SK-N-SH treated with all-trans-retinoic acid at 6 μM for 48 hours (cell line): ENCODE data around the gene EFNB2.

Source experiments
- CSDC2 ChIP-seq: fragments of 250-450 bp; sonication (Bioruptor Pico); IDR thresholded peaks from 2 replicates; pipeline ENCODE4 v1.5.0; 2020; ENCODE audit warnings: mild to moderate bottlenecking, moderate library complexity
- ESRRG ChIP-seq: fragments of 250-450 bp; sonication (Bioruptor Pico); IDR thresholded peaks from 2 replicates; pipeline ENCODE4 v1.6.1; 2021; ENCODE audit warnings: mild to moderate bottlenecking
- ISL1 ChIP-seq: fragments of 250-450 bp; sonication (Bioruptor Pico); IDR thresholded peaks from 2 replicates; pipeline ENCODE4 v2.1.2; 2022; ENCODE audit warnings: mild to moderate bottlenecking, moderate library complexity
- OSR1 ChIP-seq: fragments of 250-450 bp; sonication (Bioruptor Pico); IDR thresholded peaks from 2 replicates; pipeline ENCODE4 v1.8.0; 2022; ENCODE audit warnings: moderate library complexity, mild to moderate bottlenecking, inconsistent platforms
- RARB ChIP-seq: fragments of 250-450 bp; sonication (Bioruptor Pico); IDR thresholded peaks from 2 replicates; pipeline ENCODE4 v1.8.0; 2021; ENCODE audit warnings: mild to moderate bottlenecking, moderate library complexity
- TCF4 ChIP-seq: fragments of 250-450 bp; sonication (Bioruptor Pico); IDR thresholded peaks from 2 replicates; pipeline ENCODE4 v1.8.0; 2021; ENCODE audit warnings: mild to moderate bottlenecking, moderate library complexity, borderline replicate concordance
- TOX ChIP-seq: fragments of 250-450 bp; sonication (Bioruptor Pico); IDR thresholded peaks from 2 replicates; pipeline ENCODE4 v1.8.0; 2021; ENCODE audit warnings: mild to moderate bottlenecking, moderate library complexity, borderline replicate concordance
- ZFP3 ChIP-seq: fragments of 250-450 bp; sonication (Bioruptor Pico); IDR thresholded peaks from 2 replicates; pipeline ENCODE4 v1.5.0; 2020; ENCODE audit warnings: mild to moderate bottlenecking, moderate library complexity
- ZNF565 ChIP-seq: fragments of 450-650 bp; formaldehyde crosslinking; conservative IDR thresholded peaks from 2 replicates; pipeline ENCODE4 v1.5.0; 2020; ENCODE audit warnings: low read depth, mild to moderate bottlenecking, moderate library complexity
- ZNF70 ChIP-seq: fragments of 450-650 bp; formaldehyde crosslinking; IDR thresholded peaks from 2 replicates; pipeline ENCODE4 v1.5.0; 2020; ENCODE audit warnings: mild to moderate bottlenecking, moderate library complexity
- TF ChIP-seq, protein P1 (sequence below): fragments of 250-450 bp; sonication (Bioruptor Pico); IDR thresholded peaks from 2 replicates; pipeline ENCODE4 v1.8.0; 2020; ENCODE audit warnings: mild to moderate bottlenecking, moderate library complexity, borderline replicate concordance
- TF ChIP-seq, protein P2 (sequence below): fragments of 250-450 bp; sonication (Bioruptor Pico); IDR thresholded peaks from 2 replicates; pipeline ENCODE4 v1.5.1; 2020; ENCODE audit warnings: low read depth, mild to moderate bottlenecking, moderate library complexity
- TF ChIP-seq, protein P3 (sequence below): fragments of 250-450 bp; sonication (Bioruptor Pico); IDR thresholded peaks from 2 replicates; pipeline ENCODE4 v1.5.1; 2021; ENCODE audit warnings: mild to moderate bottlenecking, moderate library complexity

DNA sequence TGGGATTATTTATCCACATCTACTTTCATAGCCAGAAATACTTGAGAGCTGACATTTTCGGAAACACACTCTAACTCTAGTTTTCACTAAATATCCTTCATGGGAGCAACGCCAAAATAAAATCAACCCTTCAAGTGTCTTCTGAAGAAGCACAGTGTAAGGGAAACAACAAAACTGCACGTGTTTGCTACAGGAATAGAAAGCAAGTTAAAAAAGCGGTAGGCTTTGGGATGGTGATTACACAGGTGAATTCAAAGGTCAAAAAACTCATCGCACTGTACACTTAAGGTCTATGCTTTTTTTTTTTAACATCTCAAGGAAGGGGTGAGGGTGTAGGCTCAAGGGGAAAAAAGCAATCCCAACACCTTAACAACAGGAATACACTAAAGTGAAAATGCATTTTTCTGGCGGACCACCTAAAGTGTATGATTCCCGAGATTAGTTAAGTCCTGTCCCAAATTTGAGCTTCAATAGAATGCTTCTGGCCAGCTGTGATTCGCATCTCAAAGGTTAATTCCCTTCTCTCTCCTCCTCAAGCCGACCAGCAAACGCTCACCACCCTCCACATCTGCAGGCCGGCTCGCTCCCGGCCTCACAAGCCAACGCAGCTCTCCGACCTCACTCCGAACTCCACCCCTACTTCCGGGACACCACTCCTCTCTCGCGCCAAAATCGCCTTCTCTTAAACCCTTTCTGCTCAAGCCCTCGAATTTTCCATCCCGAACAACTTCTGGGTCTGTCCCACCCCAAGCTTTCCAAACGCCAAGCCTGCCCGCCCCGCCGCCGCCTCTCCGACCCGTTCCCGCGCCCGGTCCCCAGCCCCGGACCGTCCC, 31.4 kb upstream of the EFNB2 start:
- TF ChIP-seq, protein P1, sequence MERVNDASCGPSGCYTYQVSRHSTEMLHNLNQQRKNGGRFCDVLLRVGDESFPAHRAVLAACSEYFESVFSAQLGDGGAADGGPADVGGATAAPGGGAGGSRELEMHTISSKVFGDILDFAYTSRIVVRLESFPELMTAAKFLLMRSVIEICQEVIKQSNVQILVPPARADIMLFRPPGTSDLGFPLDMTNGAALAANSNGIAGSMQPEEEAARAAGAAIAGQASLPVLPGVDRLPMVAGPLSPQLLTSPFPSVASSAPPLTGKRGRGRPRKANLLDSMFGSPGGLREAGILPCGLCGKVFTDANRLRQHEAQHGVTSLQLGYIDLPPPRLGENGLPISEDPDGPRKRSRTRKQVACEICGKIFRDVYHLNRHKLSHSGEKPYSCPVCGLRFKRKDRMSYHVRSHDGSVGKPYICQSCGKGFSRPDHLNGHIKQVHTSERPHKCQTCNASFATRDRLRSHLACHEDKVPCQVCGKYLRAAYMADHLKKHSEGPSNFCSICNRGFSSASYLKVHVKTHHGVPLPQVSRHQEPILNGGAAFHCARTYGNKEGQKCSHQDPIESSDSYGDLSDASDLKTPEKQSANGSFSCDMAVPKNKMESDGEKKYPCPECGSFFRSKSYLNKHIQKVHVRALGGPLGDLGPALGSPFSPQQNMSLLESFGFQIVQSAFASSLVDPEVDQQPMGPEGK (CRISPR knock-in tag), result no peak
- no peak for TF ChIP-seq CSDC2 (CRISPR knock-in tag)
- no peak for TF ChIP-seq TOX (CRISPR knock-in tag)
- TF ChIP-seq ZNF565, result no peak
- TF ChIP-seq ESRRG (CRISPR knock-in tag), result no peak
- TF ChIP-seq ZFP3 (CRISPR knock-in tag), result no peak
- no peak for TF ChIP-seq TCF4 (CRISPR knock-in tag)
- no peak for TF ChIP-seq RARB (CRISPR knock-in tag)
- TF ChIP-seq OSR1 (CRISPR knock-in tag), result no peak
- TF ChIP-seq, protein P2, sequence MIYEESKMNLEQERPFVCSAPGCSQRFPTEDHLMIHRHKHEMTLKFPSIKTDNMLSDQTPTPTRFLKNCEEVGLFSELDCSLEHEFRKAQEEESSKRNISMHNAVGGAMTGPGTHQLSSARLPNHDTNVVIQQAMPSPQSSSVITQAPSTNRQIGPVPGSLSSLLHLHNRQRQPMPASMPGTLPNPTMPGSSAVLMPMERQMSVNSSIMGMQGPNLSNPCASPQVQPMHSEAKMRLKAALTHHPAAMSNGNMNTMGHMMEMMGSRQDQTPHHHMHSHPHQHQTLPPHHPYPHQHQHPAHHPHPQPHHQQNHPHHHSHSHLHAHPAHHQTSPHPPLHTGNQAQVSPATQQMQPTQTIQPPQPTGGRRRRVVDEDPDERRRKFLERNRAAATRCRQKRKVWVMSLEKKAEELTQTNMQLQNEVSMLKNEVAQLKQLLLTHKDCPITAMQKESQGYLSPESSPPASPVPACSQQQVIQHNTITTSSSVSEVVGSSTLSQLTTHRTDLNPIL (CRISPR knock-in tag), result no peak
- TF ChIP-seq, protein P3, sequence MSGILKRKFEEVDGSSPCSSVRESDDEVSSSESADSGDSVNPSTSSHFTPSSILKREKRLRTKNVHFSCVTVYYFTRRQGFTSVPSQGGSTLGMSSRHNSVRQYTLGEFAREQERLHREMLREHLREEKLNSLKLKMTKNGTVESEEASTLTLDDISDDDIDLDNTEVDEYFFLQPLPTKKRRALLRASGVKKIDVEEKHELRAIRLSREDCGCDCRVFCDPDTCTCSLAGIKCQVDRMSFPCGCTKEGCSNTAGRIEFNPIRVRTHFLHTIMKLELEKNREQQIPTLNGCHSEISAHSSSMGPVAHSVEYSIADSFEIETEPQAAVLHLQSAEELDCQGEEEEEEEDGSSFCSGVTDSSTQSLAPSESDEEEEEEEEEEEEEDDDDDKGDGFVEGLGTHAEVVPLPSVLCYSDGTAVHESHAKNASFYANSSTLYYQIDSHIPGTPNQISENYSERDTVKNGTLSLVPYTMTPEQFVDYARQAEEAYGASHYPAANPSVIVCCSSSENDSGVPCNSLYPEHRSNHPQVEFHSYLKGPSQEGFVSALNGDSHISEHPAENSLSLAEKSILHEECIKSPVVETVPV (CRISPR knock-in tag), result no peak
- TF ChIP-seq ZNF70, result no peak
- no peak for TF ChIP-seq ISL1 (CRISPR knock-in tag)
